Adrenal gland (tissue), 12 donors: ENCODE measurements around the gene CCDC71L. TPM values are rescaled to one million over a fixed set of nuclear protein-coding genes. Genes with fewer than 3 reads are reported as not detected.

Experiments
- DNase-seq, 7 donors: peaks; one replicate each; pipeline ENCODE4 v3.0.0-alpha.2; 2019 to 2020
- H3K27ac ChIP-seq, 5 donors: fragments of 200-600 bp; sonication (generic) in 4 of 5; 1 replicate in 3 of 5; 2 replicates in 2 of 5; pipeline versions ENCODE4 v1.5.1 to v1.8.0; 2016 to 2020; ENCODE audit warnings: mild to moderate bottlenecking in 1 of 5
- H3K27me3 ChIP-seq: fragments of 200-600 bp; 2 replicates; pipeline ENCODE4 v1.8.0; 2021
- H3K36me3 ChIP-seq, 2 donors: fragments of 200-600 bp; replicated peaks in 1 of 2; 1 replicate in 1 of 2; 2 replicates in 1 of 2; pipeline versions ENCODE4 v1.5.1 to v1.8.0; 2018 to 2022
- H3K4me1 ChIP-seq, 2 donors: fragments of 200-600 bp; replicated peaks in 1 of 2; 1 replicate in 1 of 2; 2 replicates in 1 of 2; pipeline versions ENCODE4 v1.5.1 to v1.8.0; 2018 to 2021
- H3K4me3 ChIP-seq, 4 donors: fragments of 200-600 bp; sonication (generic) in 3 of 4; one replicate each; pipeline ENCODE4 v1.5.1; 2016 to 2018
- H3K9me3 ChIP-seq, 3 donors: fragments of 200-600 bp; sonication (generic) in 1 of 3; replicated peaks in 1 of 3; 1 replicate in 2 of 3; 2 replicates in 1 of 3; pipeline versions ENCODE4 v1.5.1 to v1.8.0; 2016 to 2021
- CTCF ChIP-seq, 6 experiments: fragments of 450-650 bp in 4 of 6; fragments of 200-600 bp in 2 of 6; sonication (generic) in 1 of 6; IDR thresholded peaks; 1 replicate in 5 of 6; 2 replicates in 1 of 6; pipeline versions ENCODE4 v1.5.1 to v1.8.0; 2016 to 2021; ENCODE audit warnings: antibody characterized with exemption in 6 of 6, mild to moderate bottlenecking in 2 of 6, moderate library complexity in 1 of 6
- POLR2A ChIP-seq, 2 donors: fragments of 450-650 bp; IDR thresholded peaks; one replicate each; pipeline ENCODE4 v1.6.1; 2017; ENCODE audit warnings: antibody characterized with exemption in 2 of 2, mild to moderate bottlenecking in 2 of 2, moderate library complexity in 1 of 2
- WGBS, 4 donors: extraction: QIAGEN DNeasy Blood & Tissue Kit in 2 of 4; methylation state at CpG; one replicate each; pipeline versions ENCODE4 v1.1.5 to v1.1.7; 2013 to 2017; 5-methylcytosine and 5-hydroxymethylcytosine counted together
- intact Hi-C, 2 donors: fragments of 100-400 bp; cut with DNase I; formaldehyde crosslinking; loops; one replicate each; pipeline versions ENCODE4 v1.14.1 to v1.15.0; 2022 to 2023
- polyA plus RNA-seq, 3 donors: library from polyadenylated mRNA; stranded (reverse); fragments of 200-250 nt in 2 of 3; fragments of 350-450 nt in 1 of 3; fragmentation: Illumina TruSeq in 1 of 3; extraction: RNeasy Lipid Tissue Mini Kit (QIAGEN cat#74804) in 1 of 3; gene quantifications; one replicate each; pipeline ENCODE4 v1.2.3, GENCODE V29; 2013 to 2014
- total RNA-seq, 9 donors: library from RNA; depleted of rRNA in 4 of 9; stranded (reverse); fragments of >200 nt in 4 of 9; fragments of 120-200 nt in 1 of 9; fragmentation: NEBNext Ultra II Directional in 1 of 9; extraction: Animal tissue kit (Norgen Biotek cat#: 25700) in 1 of 9; gene quantifications; one replicate each; pipeline versions ENCODE4 v1.1.0 to v1.2.4, GENCODE V29; 2013 to 2023
- donor health status: healthy with polysubstance abuse.
- donor health status: Bipolar disorder and iron deficiency.
- donor health status: DM: yes; HTN: yes; CAD: no.
- donor health status: DM: no; HTN: no; CAD: no.
- donor health status: DM: no; HTN: no; CAD: no.
- donor health status: DM: yes; HTN: yes; CAD: no.

Gene CCDC71L
- total and polyA plus RNA-seq, 12 donors, result 5.4 to 47.9 (median 19.9) TPM

DNA sequence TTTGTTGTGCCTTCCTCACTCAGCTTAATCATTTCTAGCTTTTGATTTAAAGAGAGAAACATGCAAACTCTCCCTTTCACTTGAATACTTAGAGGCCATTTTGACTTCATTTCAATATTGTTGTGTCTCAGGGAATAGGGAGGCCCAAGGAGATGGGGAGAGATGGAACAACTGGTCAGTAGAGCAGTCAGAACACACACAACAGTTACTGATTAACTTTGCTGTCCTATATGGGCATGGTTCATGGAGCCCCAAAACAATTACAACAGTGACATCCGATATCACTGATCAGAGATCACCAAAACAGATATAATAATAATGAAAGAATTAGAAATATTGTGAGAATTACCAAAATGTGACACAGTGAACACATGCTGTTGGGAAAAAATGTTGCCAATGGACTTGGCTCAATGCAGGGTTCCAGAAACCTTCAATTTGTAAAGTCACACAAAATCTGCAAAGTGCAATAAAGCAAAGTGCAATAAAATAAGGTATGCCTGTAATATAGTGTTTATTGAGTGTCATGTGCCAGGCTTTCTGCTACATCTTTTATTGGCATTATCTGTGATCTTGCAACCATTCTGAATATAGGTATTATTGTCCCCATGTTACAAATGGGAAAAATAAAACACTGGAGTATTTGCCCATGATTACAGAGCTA lies 38.2 kb downstream of the CCDC71L start:
- DNase-seq, result no peak
- no peaks in the 10 kb centered on the region for H3K36me3 ChIP-seq
- no peaks in the 10 kb centered on the region for H3K27me3 ChIP-seq
- WGBS, 4 donors, result 91 to 95% (median 94%) methylated on average over 1 of the region's 1 CpG
- H3K27ac ChIP-seq, result no peak overlapping the region
- no peak for TF ChIP-seq CTCF (IDR thresholded peaks at IDR 0.05)
- TF ChIP-seq POLR2A (IDR thresholded peaks at IDR 0.05), result no peak
- no peaks in the 10 kb centered on the region for H3K4me1 ChIP-seq
- peaks cover 0 to 4% (median 0%) of the 10 kb centered on the region in 3 donors for H3K9me3 ChIP-seq
- no peak overlapping the region for H3K4me3 ChIP-seq
- intact Hi-C loops, result no loop called here

DNA sequence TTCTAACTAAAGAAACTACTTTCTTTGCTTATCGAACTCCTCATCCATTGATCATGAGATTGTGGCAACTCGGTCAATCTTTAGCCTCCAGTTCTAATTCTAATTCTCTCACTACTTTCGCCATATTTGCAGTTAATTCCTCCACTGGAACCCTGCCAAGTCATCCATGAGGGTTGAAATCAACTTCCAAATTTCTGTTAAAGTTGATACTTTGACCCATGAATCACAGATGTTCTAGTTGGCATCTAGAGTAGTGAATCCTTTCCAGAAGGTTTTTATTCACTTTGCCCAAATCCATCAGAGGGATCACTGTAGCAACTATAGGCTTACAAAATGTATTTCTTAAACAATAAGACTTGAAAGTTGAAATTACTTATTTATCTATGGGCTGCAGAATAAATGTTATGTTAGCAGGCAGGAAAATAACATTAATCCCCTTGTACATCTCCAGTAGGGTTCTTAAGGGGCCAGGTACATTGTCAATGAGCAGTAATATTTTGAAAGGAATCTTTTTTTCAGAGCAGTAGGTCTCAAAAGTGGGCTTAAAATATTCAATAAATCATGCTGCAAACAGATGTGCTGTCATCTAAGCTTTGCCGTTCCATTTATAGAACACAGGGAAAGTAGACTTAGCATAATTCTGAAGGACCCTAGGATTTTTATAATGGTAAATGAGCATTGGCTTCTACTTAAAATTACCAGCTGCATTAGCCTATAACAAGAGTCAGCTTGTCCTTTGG lies 39.4 kb downstream of the CCDC71L start:
- intact Hi-C loops, result no loop called here
- Histone ChIP-seq H3K36me3 (no peaks in the 10 kb centered on the region), H3K9me3 (peaks cover 0 to 4% (median 0%) of the 10 kb centered on the region in 3 donors), H3K4me3 (no peak overlapping the region), H3K4me1 (no peaks in the 10 kb centered on the region), H3K27me3 (no peaks in the 10 kb centered on the region), H3K27ac (no peak overlapping the region)
- no peak for DNase-seq
- WGBS, 4 donors, result 76 to 89% (median 87%) methylated on average over 4 of the region's 4 CpGs
- no peak for TF ChIP-seq CTCF (IDR thresholded peaks at IDR 0.05)
- TF ChIP-seq POLR2A (IDR thresholded peaks at IDR 0.05), result no peak

GRCh38 chr7:106620676-106621075 lies 40.3 kb downstream of the CCDC71L start:
- Histone ChIP-seq H3K4me1 (no peaks in the 10 kb centered on the region), H3K27me3 (no peaks in the 10 kb centered on the region), H3K36me3 (no peaks in the 10 kb centered on the region), H3K9me3 (peaks cover 0 to 4% (median 0%) of the 10 kb centered on the region in 3 donors), H3K27ac (no peak overlapping the region), H3K4me3 (no peak overlapping the region)
- DNase-seq, result no peak
- intact Hi-C loops, result no loop called here
- TF ChIP-seq POLR2A (IDR thresholded peaks at IDR 0.05) (no peak), CTCF (IDR thresholded peaks at IDR 0.05) (no peak)
- 84 to 92% (median 88%) methylated on average over 2 of the region's 2 CpGs for WGBS, 4 donors

GRCh38 chr7:106620034-106620433 lies 40.9 kb downstream of the CCDC71L start:
- no peaks in the 10 kb centered on the region for H3K27me3 ChIP-seq

More at GRCh38 chr7:106620034-106620433, 40.9 kb downstream of the CCDC71L start:
- Histone ChIP-seq H3K9me3 (peaks cover 0 to 4% (median 0%) of the 10 kb centered on the region in 3 donors), H3K27ac (no peak overlapping the region), H3K4me1 (no peaks in the 10 kb centered on the region), H3K36me3 (no peaks in the 10 kb centered on the region), H3K4me3 (no peak overlapping the region)
- no peak for TF ChIP-seq POLR2A (IDR thresholded peaks at IDR 0.05)
- no peak for DNase-seq
- intact Hi-C loops, result no loop called here
